Astrocyte (in vitro differentiated cells and primary cell): ENCODE results near the gene HCAR3. TPM values are rescaled to one million over a fixed set of nuclear protein-coding genes. Genes with fewer than 3 reads are reported as not detected.
"Not testable (repeated sequence)": the region's sequence is repeated elsewhere in the genome, so short reads cannot be mapped to it uniquely, and the experiment has no call there.

ENCODE experiments used
- DNase-seq: peaks from one replicate; pipeline ENCODE4 v3.0.0-alpha.2; 2010; ENCODE audit warnings: low read depth
- FAIRE-seq: peaks from 2 replicates; lab custom pipeline; 2011; peaks lifted over from hg19 to GRCh38; lab: Jason Lieb, UNC
- H2AFZ ChIP-seq: 2 replicates; pipeline ENCODE4 v1.6.0; 2012; ENCODE audit warnings: low read depth, low read length, inconsistent platforms
- H3K27ac ChIP-seq: 2 replicates; pipeline ENCODE4 v1.5.1; 2011; ENCODE audit warnings: low read depth, low read length, inconsistent platforms
- H3K27me3 ChIP-seq: 2 replicates; pipeline ENCODE4 v1.6.0; 2011; ENCODE audit warnings: low read length, inconsistent platforms; ENCODE audit not compliant: insufficient read depth
- H3K36me3 ChIP-seq: 2 replicates; pipeline ENCODE4 v1.5.1; 2011; ENCODE audit warnings: low read length, inconsistent platforms; ENCODE audit not compliant: insufficient read depth
- H3K4me1 ChIP-seq: 2 replicates; pipeline ENCODE4 v1.5.1; 2011; ENCODE audit warnings: low read length, inconsistent platforms; ENCODE audit not compliant: insufficient read depth
- H3K4me2 ChIP-seq: 2 replicates; pipeline ENCODE4 v1.6.0; 2012; ENCODE audit warnings: low read length, inconsistent platforms
- H3K4me3 ChIP-seq: 2 replicates; pipeline ENCODE4 v1.5.1; 2011; ENCODE audit warnings: low read depth, mild to moderate bottlenecking, low read length, inconsistent platforms; ENCODE audit not compliant: insufficient read depth
- H3K79me2 ChIP-seq: 2 replicates; pipeline ENCODE4 v1.6.0; 2012; ENCODE audit warnings: mild to moderate bottlenecking, low read length, inconsistent platforms; ENCODE audit not compliant: insufficient read depth
- H3K9ac ChIP-seq: 2 replicates; pipeline ENCODE4 v1.6.0; 2012; ENCODE audit warnings: mild to moderate bottlenecking, low read length, inconsistent platforms
- H3K9me3 ChIP-seq: 2 replicates; pipeline ENCODE4 v1.5.1; 2012; ENCODE audit warnings: low read depth, mild to moderate bottlenecking, low read length, inconsistent platforms; ENCODE audit not compliant: insufficient read depth
- H4K20me1 ChIP-seq: 2 replicates; pipeline ENCODE4 v1.6.0; 2012; ENCODE audit warnings: low read length, inconsistent platforms; ENCODE audit not compliant: insufficient read depth
- H3K27ac Mint-ChIP-seq: one replicate; pipeline ENCODE4 v1.8.0; 2021; ENCODE audit warnings: mild to moderate bottlenecking, mixed read lengths; ENCODE audit not compliant: unreplicated experiment
- H3K27me3 Mint-ChIP-seq: one replicate; pipeline ENCODE4 v1.8.0; 2021; ENCODE audit warnings: low read depth, mixed read lengths; ENCODE audit not compliant: unreplicated experiment
- H3K36me3 Mint-ChIP-seq: one replicate; pipeline ENCODE4 v1.8.0; 2021; ENCODE audit warnings: low read depth, mixed read lengths; ENCODE audit not compliant: unreplicated experiment
- H3K4me1 Mint-ChIP-seq: one replicate; pipeline ENCODE4 v1.8.0; 2021; ENCODE audit warnings: low read depth, mixed read lengths; ENCODE audit not compliant: unreplicated experiment
- H3K4me3 Mint-ChIP-seq: one replicate; pipeline ENCODE4 v1.8.0; 2021; ENCODE audit warnings: mild to moderate bottlenecking, moderate library complexity, mixed read lengths; ENCODE audit not compliant: unreplicated experiment
- H3K9me3 Mint-ChIP-seq: one replicate; pipeline ENCODE4 v1.8.0; 2021; ENCODE audit warnings: mild to moderate bottlenecking, mixed read lengths; ENCODE audit not compliant: unreplicated experiment
- EZH2 ChIP-seq: IDR thresholded peaks from 2 replicates; pipeline ENCODE4 v1.6.1; 2012; ENCODE audit warnings: mild to moderate bottlenecking, low read length, inconsistent platforms; ENCODE audit not compliant: insufficient read depth
- total RNA-seq: library from RNA; stranded (reverse); gene quantifications from 2 replicates; pipeline ENCODE4 v1.2.1, GENCODE V29; 2021
- TF ChIP-seq, protein P1 (sequence below): IDR thresholded peaks from 2 replicates; pipeline ENCODE4 v1.5.1; 2011; ENCODE audit warnings: low read depth, mild to moderate bottlenecking, inconsistent platforms, low read length, moderate library complexity; ENCODE audit not compliant: insufficient read depth

The HCAR3 gene
- total RNA-seq, 1 donor from 2014 or later, result not detected

DNA sequence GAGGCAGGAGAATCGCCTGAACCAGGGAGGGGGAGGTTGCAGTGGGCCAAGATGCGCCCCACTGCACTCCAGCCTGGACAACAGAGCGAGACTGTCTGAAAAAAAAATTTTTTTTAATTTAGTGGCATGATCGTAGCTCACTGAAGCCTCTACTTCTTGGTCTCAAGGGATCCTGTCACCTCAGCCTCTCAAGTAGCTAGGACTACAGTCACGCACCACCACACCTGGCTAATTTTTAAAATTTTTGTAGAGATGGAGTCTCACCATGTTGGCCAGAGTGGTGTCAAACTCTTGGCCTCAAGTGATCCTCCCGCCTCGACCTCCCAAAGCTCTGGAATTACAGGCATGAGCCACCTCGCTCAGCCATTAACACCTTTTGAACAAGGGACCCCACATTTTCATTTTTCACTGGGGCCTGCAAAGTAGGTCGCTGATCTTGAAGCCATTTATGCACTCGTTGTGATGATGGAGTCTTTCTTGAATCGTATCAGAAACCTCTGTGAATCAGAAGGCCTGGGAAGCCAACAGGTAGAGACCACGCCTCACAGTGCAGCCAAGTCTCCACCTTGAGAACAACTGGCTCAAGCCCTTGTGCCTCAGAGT is 8.1 kb upstream of the HCAR3 start:
- TF ChIP-seq EZH2, result no peak
- TF ChIP-seq, protein P1, sequence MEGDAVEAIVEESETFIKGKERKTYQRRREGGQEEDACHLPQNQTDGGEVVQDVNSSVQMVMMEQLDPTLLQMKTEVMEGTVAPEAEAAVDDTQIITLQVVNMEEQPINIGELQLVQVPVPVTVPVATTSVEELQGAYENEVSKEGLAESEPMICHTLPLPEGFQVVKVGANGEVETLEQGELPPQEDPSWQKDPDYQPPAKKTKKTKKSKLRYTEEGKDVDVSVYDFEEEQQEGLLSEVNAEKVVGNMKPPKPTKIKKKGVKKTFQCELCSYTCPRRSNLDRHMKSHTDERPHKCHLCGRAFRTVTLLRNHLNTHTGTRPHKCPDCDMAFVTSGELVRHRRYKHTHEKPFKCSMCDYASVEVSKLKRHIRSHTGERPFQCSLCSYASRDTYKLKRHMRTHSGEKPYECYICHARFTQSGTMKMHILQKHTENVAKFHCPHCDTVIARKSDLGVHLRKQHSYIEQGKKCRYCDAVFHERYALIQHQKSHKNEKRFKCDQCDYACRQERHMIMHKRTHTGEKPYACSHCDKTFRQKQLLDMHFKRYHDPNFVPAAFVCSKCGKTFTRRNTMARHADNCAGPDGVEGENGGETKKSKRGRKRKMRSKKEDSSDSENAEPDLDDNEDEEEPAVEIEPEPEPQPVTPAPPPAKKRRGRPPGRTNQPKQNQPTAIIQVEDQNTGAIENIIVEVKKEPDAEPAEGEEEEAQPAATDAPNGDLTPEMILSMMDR, result no peak

DNA sequence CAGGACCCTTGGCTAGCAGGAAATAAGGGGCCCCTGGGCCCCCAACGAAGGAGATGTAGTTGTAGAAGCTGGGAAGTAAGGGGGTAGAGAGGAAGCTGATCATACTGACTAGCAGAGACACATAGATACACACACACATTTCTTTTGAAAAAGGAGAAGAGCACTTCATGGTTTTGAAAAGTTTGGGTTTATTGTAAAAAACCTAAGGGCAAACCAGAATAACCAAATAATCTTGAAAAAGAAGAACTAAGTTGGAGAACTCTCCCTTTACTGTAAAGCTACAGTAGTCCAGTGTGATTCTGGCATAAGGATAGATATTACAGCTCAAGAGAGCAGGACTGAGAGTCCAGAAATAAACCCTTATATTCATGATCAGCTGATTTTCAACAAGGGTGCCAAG is 5.8 kb upstream of the HCAR3 start:
- TF ChIP-seq EZH2, result no peak
- TF ChIP-seq, protein P1, result no peak
- Mint-ChIP-seq H3K27me3 (no peaks in the 10 kb centered on the region), H3K27ac (no peak overlapping the region), H3K36me3 (no peaks in the 10 kb centered on the region), H3K4me3 (no peak overlapping the region), H3K4me1 (peaks cover 9% of the 10 kb centered on the region), H3K9me3 (no peaks in the 10 kb centered on the region)
- Histone ChIP-seq H3K4me1 (peaks cover 10% of the 10 kb centered on the region), H3K27me3 (no peaks in the 10 kb centered on the region), H3K9ac (no peak overlapping the region), H3K4me3 (no peak overlapping the region), H4K20me1 (no peaks in the 10 kb centered on the region), H3K36me3 (no peaks in the 10 kb centered on the region), H3K27ac (no peak overlapping the region), H3K9me3 (no peaks in the 10 kb centered on the region), H2AFZ (no peak overlapping the region), H3K4me2 (no peak overlapping the region), H3K79me2 (no peaks in the 10 kb centered on the region)
- DNase-seq (no peak), FAIRE-seq (no peak)

More for the DNA sequence above, 8.1 kb upstream of the HCAR3 start:
- H3K79me2 ChIP-seq, result no peaks in the 10 kb centered on the region
- DNase-seq (no peak), FAIRE-seq (no peak)
- no peak overlapping the region for H3K9ac ChIP-seq
- H3K4me3 Mint-ChIP-seq, result no peak overlapping the region
- no peaks in the 10 kb centered on the region for H3K27me3 ChIP-seq
- no peaks in the 10 kb centered on the region for H3K36me3 ChIP-seq
- H3K27me3 Mint-ChIP-seq, result peaks cover 5% of the 10 kb centered on the region
- no peaks in the 10 kb centered on the region for H3K36me3 Mint-ChIP-seq
- H2AFZ ChIP-seq, result no peak overlapping the region
- no peaks in the 10 kb centered on the region for H3K9me3 ChIP-seq
- no peaks in the 10 kb centered on the region for H3K9me3 Mint-ChIP-seq
- H3K27ac ChIP-seq, result no peak overlapping the region
- no peaks in the 10 kb centered on the region for H4K20me1 ChIP-seq
- peaks cover 10% of the 10 kb centered on the region for H3K4me1 ChIP-seq
- H3K4me2 ChIP-seq, result no peak overlapping the region
- no peak overlapping the region for H3K27ac Mint-ChIP-seq
- H3K4me3 ChIP-seq, result no peak overlapping the region
- peaks cover 9% of the 10 kb centered on the region for H3K4me1 Mint-ChIP-seq

DNA sequence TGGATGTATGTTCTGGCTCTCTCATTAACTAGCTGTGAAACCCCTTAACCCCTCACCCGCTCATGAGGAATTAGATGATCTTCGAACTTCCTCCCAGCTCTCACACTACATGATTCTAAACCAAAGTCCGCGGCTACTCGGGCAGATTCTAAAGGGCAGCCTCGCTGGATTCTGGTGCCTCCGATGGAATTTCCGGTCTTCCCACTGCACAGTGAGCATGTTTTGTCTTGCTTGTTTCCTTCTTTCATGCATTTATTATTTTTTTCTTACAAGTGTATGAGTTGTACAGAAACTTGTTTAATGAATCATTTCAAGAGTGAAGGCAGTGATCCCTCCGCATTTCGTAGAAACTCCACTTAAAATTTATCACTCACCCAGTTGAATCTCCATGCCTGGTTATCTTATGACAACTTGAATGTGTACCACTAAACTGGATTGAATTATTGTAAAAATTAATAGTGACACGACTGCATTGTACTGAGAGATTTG is 4.5 kb upstream of the HCAR3 start:
- H2AFZ ChIP-seq, result no peak overlapping the region
- H3K27ac ChIP-seq, result peak overlapping the region; percentile 63
- H3K4me3 ChIP-seq, result no peak overlapping the region
- no peak overlapping the region for H3K9ac ChIP-seq
- peaks cover 8% of the 10 kb centered on the region for H3K4me1 ChIP-seq
- no peak for TF ChIP-seq EZH2
- TF ChIP-seq, protein P1, result no peak
- Mint-ChIP-seq H3K36me3 (no peaks in the 10 kb centered on the region), H3K4me1 (peaks cover 8% of the 10 kb centered on the region), H3K27ac (no peak overlapping the region), H3K9me3 (no peaks in the 10 kb centered on the region), H3K27me3 (peaks cover 3% of the 10 kb centered on the region), H3K4me3 (no peak overlapping the region)
- DNase-seq, result peak; percentile 51
- no peaks in the 10 kb centered on the region for H3K36me3 ChIP-seq
- no peak for FAIRE-seq
- H4K20me1 ChIP-seq, result no peaks in the 10 kb centered on the region
- H3K9me3 ChIP-seq, result no peaks in the 10 kb centered on the region
- H3K27me3 ChIP-seq, result no peaks in the 10 kb centered on the region
- H3K79me2 ChIP-seq, result no peaks in the 10 kb centered on the region
- H3K4me2 ChIP-seq, result peak overlapping the region; percentile 56

DNA sequence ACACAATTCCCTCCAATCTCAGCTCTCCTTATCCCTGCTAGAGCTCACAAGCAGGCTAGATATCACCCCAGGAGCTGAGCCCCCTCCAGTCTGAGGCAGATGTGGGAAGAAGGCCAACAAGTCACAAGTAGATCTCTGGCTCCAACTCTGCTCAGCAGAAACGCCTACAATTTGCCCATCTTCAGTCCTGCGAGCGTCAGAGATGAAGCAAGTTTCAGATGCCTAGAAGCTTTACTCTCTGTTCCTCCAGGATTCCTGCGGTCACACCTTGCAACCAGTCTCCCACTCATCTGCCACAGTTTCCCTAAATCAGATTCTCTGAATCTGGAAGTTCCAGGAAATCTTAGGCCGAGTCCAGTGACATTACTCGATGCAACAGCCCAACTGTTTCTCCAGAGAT is 1.4 kb downstream of the HCAR3 start:
- H3K9me3 ChIP-seq, H3K4me1 ChIP-seq, H3K9ac ChIP-seq, H3K27ac ChIP-seq, H3K4me2 ChIP-seq, H2AFZ ChIP-seq, H3K4me3 ChIP-seq, H3K27ac Mint-ChIP-seq, H3K36me3 ChIP-seq, H3K4me3 Mint-ChIP-seq, H3K9me3 Mint-ChIP-seq, DNase-seq, H3K4me1 Mint-ChIP-seq, H3K27me3 ChIP-seq, H4K20me1 ChIP-seq, H3K27me3 Mint-ChIP-seq, H3K79me2 ChIP-seq, H3K36me3 Mint-ChIP-seq, FAIRE-seq: not testable (repeated sequence)
